Measurements from ENCODE around the gene TBXT. TPM values are rescaled to one million over a fixed set of nuclear protein-coding genes. Genes with fewer than 3 reads are reported as not detected.

The TBXT gene
- total RNA-seq, 1 donor from 2014 or later = not detected

DNA sequence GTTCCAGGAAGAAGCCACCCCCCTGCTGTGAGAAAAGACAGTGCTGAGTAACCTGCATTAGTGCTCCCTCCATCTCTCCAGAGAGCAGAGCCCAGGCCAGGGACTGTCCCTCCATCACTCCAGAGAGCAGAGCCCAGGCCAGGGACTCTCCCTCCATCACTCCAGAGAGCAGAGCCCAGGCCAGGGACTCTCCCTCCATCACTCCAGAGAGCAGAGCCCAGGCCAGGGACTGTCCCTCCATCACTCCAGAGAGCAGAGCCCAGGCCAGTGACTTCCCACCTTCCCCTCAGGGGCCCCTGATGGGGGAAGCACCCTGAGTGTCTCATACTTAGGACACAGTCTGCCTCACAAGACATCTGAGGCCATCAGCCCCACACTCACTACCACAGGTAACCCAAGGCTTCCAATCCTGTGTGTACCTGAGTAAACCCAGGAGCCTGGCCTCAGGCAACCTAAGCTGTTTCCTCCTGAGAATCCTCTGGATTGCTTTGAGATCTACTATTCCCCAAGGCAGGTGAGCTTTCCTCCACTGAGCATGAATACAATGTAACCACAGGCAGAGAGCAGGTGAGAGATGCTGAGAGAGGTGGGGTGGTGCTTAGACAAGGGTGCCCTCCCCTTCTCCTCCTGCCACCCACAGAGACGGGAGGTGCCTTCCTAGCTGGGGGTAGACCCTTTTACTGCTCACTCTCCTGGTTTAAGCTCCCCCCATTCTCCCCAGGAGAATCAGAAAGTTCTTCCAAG lies 4.9 kb downstream of the TBXT start:
- Mint-ChIP-seq H3K36me3 (no peaks in the 10 kb centered on the region), H3K27ac (no peak overlapping the region), H3K4me3 (no peak overlapping the region), H3K9me3 (no peaks in the 10 kb centered on the region), H3K27me3 (ENCODE audit: low read depth) (peaks cover 94% of the 10 kb centered on the region), H3K4me1 (peaks cover 5% of the 10 kb centered on the region)
- TF ChIP-seq, protein P1, sequence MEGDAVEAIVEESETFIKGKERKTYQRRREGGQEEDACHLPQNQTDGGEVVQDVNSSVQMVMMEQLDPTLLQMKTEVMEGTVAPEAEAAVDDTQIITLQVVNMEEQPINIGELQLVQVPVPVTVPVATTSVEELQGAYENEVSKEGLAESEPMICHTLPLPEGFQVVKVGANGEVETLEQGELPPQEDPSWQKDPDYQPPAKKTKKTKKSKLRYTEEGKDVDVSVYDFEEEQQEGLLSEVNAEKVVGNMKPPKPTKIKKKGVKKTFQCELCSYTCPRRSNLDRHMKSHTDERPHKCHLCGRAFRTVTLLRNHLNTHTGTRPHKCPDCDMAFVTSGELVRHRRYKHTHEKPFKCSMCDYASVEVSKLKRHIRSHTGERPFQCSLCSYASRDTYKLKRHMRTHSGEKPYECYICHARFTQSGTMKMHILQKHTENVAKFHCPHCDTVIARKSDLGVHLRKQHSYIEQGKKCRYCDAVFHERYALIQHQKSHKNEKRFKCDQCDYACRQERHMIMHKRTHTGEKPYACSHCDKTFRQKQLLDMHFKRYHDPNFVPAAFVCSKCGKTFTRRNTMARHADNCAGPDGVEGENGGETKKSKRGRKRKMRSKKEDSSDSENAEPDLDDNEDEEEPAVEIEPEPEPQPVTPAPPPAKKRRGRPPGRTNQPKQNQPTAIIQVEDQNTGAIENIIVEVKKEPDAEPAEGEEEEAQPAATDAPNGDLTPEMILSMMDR (IDR thresholded peaks at IDR 0.05; ENCODE audit: unreplicated experiment) = no peak
- no peak for DNase-seq (ENCODE audit: low spot score in 2 of 2, unreplicated experiment in 2 of 2)

DNA sequence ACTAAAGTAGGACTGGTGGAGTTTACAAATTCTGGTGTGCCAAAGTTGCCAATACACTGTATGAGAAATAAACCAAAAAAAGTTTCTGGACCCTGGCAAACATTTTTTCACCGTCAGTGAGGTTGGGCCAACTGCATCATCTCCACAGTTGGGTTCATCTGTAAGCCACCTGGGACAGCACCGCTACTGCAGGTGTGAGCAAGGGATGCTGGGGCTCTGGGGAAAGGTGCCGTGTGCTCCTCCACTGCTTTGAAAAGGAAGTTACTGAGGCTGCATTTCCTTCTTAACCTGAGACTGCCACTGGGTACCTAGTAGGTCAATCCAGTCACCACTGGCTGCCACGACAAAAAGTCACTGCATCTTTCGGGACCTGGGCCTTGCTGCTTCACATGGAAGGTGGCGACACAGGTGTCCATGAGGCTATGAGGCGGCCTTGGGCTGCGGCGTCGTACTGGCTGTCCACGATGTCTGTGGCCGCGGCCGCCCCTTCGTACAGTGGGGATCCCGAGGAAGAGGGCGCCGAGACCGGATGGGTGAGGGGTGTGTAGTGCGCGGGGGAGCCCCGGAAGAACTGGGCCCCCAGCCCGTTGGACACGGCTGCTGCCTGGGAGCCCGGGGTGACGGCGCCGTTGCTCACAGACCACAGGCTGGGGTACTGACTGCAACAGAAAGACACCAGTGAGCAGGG lies 9.6 kb downstream of the TBXT start:
- H3K36me3 Mint-ChIP-seq = no peaks in the 10 kb centered on the region
- H3K4me1 Mint-ChIP-seq = no peaks in the 10 kb centered on the region
- DNase-seq (ENCODE audit: low spot score in 2 of 2, unreplicated experiment in 2 of 2) = no peak
- no peak overlapping the region for H3K4me3 Mint-ChIP-seq
- no peaks in the 10 kb centered on the region for H3K9me3 Mint-ChIP-seq
- no peak overlapping the region for H3K27ac Mint-ChIP-seq
- H3K27me3 Mint-ChIP-seq (ENCODE audit: low read depth) = peaks cover 70% of the 10 kb centered on the region
- TF ChIP-seq, protein P1 (IDR thresholded peaks at IDR 0.05; ENCODE audit: unreplicated experiment) = no peak

DNA sequence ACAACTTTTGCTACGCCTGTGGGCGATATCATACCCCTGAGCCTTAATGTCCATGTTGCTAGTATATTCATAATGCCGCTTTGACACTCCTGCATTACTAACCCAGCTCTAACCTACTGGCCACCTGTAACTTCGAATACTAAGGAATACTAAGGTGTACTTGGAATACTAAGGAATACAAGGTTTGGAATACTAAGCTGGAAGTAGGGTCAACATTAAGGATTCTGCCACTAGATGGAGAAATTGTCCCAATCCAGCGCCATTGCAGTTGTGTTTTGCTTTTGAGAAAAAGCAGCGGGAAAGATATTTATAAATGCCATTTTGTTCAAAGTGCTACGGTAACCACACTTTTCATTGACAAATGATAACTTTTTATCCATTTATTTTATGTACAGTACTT lies 10.7 kb downstream of the TBXT start:
- H3K4me3 Mint-ChIP-seq = no peak overlapping the region
- H3K36me3 Mint-ChIP-seq = no peaks in the 10 kb centered on the region
- H3K9me3 Mint-ChIP-seq = peaks cover under 1% of the 10 kb centered on the region
- DNase-seq (ENCODE audit: low spot score in 2 of 2, unreplicated experiment in 2 of 2) = no peak
- no peaks in the 10 kb centered on the region for H3K4me1 Mint-ChIP-seq
- H3K27ac Mint-ChIP-seq = no peak overlapping the region
- TF ChIP-seq, protein P1 (IDR thresholded peaks at IDR 0.05; ENCODE audit: unreplicated experiment) = no peak
- peaks cover 63% of the 10 kb centered on the region for H3K27me3 Mint-ChIP-seq (ENCODE audit: low read depth)

DNA sequence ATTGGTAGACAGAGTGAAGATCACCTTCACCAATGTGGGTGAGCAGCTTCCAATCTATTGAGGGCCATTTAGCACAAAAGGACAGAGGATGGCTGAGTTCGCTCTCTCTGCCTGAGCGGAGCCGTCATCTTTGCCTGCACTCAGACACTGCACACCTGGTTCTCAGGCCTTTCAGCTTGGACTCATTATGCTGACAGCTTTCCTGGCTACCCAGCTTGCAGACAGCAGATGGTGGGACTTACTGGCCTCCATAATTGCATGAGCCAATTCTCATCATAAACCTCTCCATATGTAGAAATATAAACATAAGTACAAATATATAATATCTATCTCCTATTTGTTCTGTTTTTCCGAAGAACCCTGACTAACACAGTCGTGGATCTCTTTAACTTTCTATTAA lies 13.7 kb downstream of the TBXT start:
- Mint-ChIP-seq H3K4me3 (no peak overlapping the region), H3K4me1 (no peaks in the 10 kb centered on the region), H3K36me3 (no peaks in the 10 kb centered on the region), H3K27ac (no peak overlapping the region), H3K27me3 (ENCODE audit: low read depth) (peaks cover 38% of the 10 kb centered on the region), H3K9me3 (peaks cover 18% of the 10 kb centered on the region)
- TF ChIP-seq, protein P1 (IDR thresholded peaks at IDR 0.05; ENCODE audit: unreplicated experiment) = no peak
- DNase-seq (ENCODE audit: low spot score in 2 of 2, unreplicated experiment in 2 of 2) = no peak

DNA sequence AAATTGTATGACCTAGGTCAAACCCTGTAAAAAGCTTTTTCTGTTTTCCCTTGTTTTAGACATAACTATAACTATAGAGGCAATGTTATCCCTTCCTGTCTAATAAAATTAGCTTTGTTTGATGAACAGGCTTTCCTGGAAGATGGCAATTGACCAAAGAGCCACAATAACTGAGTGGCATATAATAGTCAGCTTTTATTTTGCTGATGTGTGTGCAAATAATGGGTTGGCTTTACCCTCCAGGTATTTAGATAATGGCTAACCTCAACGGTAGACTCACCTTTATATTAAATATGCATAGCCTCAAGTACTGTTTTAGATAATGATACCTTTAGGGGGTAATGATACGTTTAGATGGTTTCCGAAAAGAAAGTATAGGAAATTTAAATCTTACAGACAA lies 15.0 kb downstream of the TBXT start:
- peaks cover 37% of the 10 kb centered on the region for H3K27me3 Mint-ChIP-seq (ENCODE audit: low read depth)
- TF ChIP-seq, protein P1 (IDR thresholded peaks at IDR 0.05; ENCODE audit: unreplicated experiment) = no peak
- DNase-seq (ENCODE audit: low spot score in 2 of 2, unreplicated experiment in 2 of 2) = no peak
- no peaks in the 10 kb centered on the region for H3K36me3 Mint-ChIP-seq
- H3K9me3 Mint-ChIP-seq = peaks cover 23% of the 10 kb centered on the region
- H3K4me3 Mint-ChIP-seq = no peak overlapping the region
- no peak overlapping the region for H3K27ac Mint-ChIP-seq
- H3K4me1 Mint-ChIP-seq = no peaks in the 10 kb centered on the region
